HL-60 (cell line): Measurements from ENCODE around the gene KLHL15.
"Not testable (repeated sequence)": the region's sequence is repeated elsewhere in the genome, so short reads cannot be mapped to it uniquely, and the experiment has no call there.

Source experiments
- DNase-seq, 2 experiments: peaks; one replicate each; pipeline ENCODE4 v3.0.0-alpha.2; 2010 to 2020; ENCODE audit warnings: low read depth in 1 of 2, low spot score in 1 of 2
- H3K27ac ChIP-seq: fragments of 250-450 bp; sonication (Bioruptor Pico); replicated peaks from 2 replicates; pipeline ENCODE4 v1.5.1; 2020; ENCODE audit warnings: mild to moderate bottlenecking, moderate library complexity
- H3K27me3 ChIP-seq: fragments of 250-450 bp; sonication (Bioruptor Pico); 2 replicates; pipeline ENCODE4 v1.5.1; 2021; ENCODE audit warnings: mild to moderate bottlenecking, moderate library complexity; ENCODE audit not compliant: insufficient read depth, poor library complexity, severe bottlenecking
- H3K4me3 ChIP-seq: replicated peaks from 2 replicates; pipeline ENCODE4 v1.5.1; 2011; ENCODE audit warnings: mild to moderate bottlenecking, control low read depth, low read length; ENCODE audit not compliant: insufficient read depth
- GABPA ChIP-seq: IDR thresholded peaks from 2 replicates; pipeline ENCODE4 v1.6.1; 2012; ENCODE audit warnings: low read depth
- POLR2AphosphoS5 ChIP-seq: IDR thresholded peaks from 2 replicates; pipeline ENCODE4 v1.6.1; 2012; ENCODE audit warnings: low read depth
- SPI1 ChIP-seq: IDR thresholded peaks from 2 replicates; pipeline ENCODE4 v1.6.1; 2012; ENCODE audit warnings: low read depth, mild to moderate bottlenecking, borderline replicate concordance
- TF ChIP-seq, protein P1 (sequence below): IDR thresholded peaks from one replicate; pipeline ENCODE4 v1.5.1; 2011; ENCODE audit warnings: low read length, control low read depth, inconsistent platforms; ENCODE audit not compliant: insufficient read depth
- TF ChIP-seq, protein P2 (sequence below): IDR thresholded peaks from 2 replicates; pipeline ENCODE4 v1.6.1; 2012; ENCODE audit warnings: low read depth; ENCODE audit not compliant: insufficient replicate concordance

The KLHL15 gene

DNA sequence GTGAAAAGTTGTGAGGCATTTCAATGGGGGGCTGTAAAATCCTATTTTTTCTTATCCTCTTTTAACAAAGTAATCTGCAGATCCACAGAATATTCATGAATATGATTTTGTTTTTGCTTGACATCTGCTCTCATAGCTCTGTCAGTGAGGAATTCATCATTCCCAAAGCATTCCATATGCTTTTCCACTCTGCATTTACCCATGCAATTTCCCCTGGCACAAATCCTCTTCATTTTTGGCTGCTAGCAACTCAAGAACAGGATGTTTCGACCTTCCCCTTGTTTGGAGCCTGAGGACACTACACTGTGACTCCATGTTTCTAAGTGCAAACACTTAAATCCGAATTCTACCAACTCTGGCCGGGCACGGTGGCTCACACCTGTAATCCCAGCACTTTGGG is 48.5 kb downstream of the KLHL15 start:
- Histone ChIP-seq H3K27me3 (no peaks in the 10 kb centered on the region), H3K4me3 (no peak overlapping the region), H3K27ac (no peak overlapping the region)
- no peak for TF ChIP-seq POLR2AphosphoS5
- TF ChIP-seq, protein P1, sequence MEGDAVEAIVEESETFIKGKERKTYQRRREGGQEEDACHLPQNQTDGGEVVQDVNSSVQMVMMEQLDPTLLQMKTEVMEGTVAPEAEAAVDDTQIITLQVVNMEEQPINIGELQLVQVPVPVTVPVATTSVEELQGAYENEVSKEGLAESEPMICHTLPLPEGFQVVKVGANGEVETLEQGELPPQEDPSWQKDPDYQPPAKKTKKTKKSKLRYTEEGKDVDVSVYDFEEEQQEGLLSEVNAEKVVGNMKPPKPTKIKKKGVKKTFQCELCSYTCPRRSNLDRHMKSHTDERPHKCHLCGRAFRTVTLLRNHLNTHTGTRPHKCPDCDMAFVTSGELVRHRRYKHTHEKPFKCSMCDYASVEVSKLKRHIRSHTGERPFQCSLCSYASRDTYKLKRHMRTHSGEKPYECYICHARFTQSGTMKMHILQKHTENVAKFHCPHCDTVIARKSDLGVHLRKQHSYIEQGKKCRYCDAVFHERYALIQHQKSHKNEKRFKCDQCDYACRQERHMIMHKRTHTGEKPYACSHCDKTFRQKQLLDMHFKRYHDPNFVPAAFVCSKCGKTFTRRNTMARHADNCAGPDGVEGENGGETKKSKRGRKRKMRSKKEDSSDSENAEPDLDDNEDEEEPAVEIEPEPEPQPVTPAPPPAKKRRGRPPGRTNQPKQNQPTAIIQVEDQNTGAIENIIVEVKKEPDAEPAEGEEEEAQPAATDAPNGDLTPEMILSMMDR, result no peak
- TF ChIP-seq SPI1, result no peak
- no peak for DNase-seq

DNA sequence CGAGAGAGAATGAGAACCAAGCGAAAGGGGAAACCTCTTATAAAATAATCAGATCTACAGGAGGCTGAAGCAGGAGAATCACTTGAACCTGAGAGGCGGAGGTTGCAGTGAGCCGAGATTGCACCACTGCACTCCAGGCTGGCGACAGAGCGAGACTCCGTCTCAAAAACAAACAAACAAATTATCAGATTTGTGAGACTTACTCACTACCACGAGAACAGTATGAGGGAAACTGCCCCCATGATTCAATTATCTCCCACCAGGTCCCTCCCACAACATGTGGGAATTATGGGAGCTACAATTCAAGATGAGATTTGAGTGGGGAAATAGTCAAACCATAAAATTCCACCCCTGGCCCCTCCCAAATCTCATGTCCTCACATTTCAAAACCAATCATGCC is 61.4 kb downstream of the KLHL15 start:
- not testable (repeated sequence) for H3K4me3 ChIP-seq, H3K27me3 ChIP-seq, H3K27ac ChIP-seq, DNase-seq

DNA sequence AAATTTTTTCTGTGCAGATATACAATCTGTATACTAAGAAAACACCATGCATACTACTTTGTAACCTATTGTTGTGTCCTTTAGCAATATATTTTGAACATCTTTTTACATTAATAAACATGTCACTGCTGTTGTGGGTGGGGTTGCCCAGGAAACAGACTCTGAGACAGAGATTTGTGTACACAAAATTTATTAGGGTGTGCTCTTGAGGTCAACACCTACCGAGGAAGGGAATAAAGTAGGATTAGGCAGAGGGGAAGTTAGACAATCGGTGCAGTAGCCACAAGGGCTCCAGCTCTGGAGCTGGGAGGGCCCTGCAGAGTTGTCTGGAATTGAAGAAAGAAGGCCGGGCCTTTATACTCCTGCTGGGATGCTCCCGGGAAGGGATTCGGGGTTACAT is 62.8 kb downstream of the KLHL15 start:
- Histone ChIP-seq H3K4me3 (no peak overlapping the region), H3K27ac (no peak overlapping the region), H3K27me3 (no peaks in the 10 kb centered on the region)
- DNase-seq, result no peak
- TF ChIP-seq, protein P2, sequence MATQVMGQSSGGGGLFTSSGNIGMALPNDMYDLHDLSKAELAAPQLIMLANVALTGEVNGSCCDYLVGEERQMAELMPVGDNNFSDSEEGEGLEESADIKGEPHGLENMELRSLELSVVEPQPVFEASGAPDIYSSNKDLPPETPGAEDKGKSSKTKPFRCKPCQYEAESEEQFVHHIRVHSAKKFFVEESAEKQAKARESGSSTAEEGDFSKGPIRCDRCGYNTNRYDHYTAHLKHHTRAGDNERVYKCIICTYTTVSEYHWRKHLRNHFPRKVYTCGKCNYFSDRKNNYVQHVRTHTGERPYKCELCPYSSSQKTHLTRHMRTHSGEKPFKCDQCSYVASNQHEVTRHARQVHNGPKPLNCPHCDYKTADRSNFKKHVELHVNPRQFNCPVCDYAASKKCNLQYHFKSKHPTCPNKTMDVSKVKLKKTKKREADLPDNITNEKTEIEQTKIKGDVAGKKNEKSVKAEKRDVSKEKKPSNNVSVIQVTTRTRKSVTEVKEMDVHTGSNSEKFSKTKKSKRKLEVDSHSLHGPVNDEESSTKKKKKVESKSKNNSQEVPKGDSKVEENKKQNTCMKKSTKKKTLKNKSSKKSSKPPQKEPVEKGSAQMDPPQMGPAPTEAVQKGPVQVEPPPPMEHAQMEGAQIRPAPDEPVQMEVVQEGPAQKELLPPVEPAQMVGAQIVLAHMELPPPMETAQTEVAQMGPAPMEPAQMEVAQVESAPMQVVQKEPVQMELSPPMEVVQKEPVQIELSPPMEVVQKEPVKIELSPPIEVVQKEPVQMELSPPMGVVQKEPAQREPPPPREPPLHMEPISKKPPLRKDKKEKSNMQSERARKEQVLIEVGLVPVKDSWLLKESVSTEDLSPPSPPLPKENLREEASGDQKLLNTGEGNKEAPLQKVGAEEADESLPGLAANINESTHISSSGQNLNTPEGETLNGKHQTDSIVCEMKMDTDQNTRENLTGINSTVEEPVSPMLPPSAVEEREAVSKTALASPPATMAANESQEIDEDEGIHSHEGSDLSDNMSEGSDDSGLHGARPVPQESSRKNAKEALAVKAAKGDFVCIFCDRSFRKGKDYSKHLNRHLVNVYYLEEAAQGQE, result no peak
- TF ChIP-seq GABPA (no peak), SPI1 (no peak), POLR2AphosphoS5 (no peak)
- TF ChIP-seq, protein P1, result no peak

DNA sequence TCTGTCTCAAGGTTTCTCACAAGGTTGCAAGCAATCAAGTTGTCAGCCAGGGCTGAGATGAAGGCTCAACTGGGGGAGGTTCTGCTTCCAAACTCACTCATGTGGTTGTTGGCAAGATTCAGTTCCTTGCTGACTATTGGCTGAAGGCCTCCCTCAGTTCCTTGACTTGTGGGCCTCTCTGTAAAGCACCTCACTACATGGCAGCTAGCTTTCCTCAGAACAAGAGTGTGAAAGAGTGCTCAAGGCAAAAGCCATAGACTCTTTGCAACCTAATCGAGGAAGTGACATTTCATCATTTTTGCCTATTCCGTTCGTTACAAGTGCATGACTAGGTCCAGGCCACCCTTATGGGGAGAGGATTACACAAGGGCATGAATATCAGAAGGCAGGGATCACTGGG is 67.2 kb downstream of the KLHL15 start:
- no peaks in the 10 kb centered on the region for H3K27me3 ChIP-seq
- peak; percentile 73 to 86 for DNase-seq
- H3K4me3 ChIP-seq, result no peak overlapping the region
- TF ChIP-seq POLR2AphosphoS5 (peak; percentile 28; the same call in 1 of the 2 replicates), GABPA (no peak), SPI1 (no peak)
- TF ChIP-seq, protein P1, result no peak
- TF ChIP-seq, protein P2, result no peak
- H3K27ac ChIP-seq, result peak overlapping the region; percentile 77
